HepG2 (cell line): ENCODE results near the gene GSC2.

Experiments
- CTCF ChIP-seq: sonication (generic); formaldehyde crosslinking; IDR thresholded peaks from 2 replicates; pipeline ENCODE4 v1.5.0; 2020; ENCODE audit warnings: mild to moderate bottlenecking, missing genetic modification reagents, moderate library complexity
- FOXJ3 ChIP-seq: sonication (generic); formaldehyde crosslinking; IDR thresholded peaks from 2 replicates; pipeline ENCODE4 v1.4.0; 2020; ENCODE audit warnings: missing genetic modification reagents, mild to moderate bottlenecking, borderline replicate concordance
- MXD1 ChIP-seq: sonication (generic); formaldehyde crosslinking; IDR thresholded peaks from 2 replicates; pipeline ENCODE4 v1.4.0; 2020; ENCODE audit warnings: mild to moderate bottlenecking, missing genetic modification reagents
- PPARG ChIP-seq: conservative IDR thresholded peaks from 2 replicates; pipeline ENCODE4 v1.6.1; 2016; ENCODE audit warnings: missing biosample characterization, missing genetic modification reagents
- RXRA ChIP-seq: sonication (generic); formaldehyde crosslinking; IDR thresholded peaks from 2 replicates; pipeline ENCODE4 v1.5.1; 2020; ENCODE audit warnings: missing genetic modification reagents
- ZNF232 ChIP-seq: sonication (generic); formaldehyde crosslinking; IDR thresholded peaks from 2 replicates; pipeline ENCODE4 v1.4.0; 2020; ENCODE audit warnings: missing genetic modification reagents, borderline replicate concordance

- TF ChIP-seq CTCF (CRISPR knock-in tag) (no peak), PPARG (CRISPR knock-in tag) (no peak), ZNF232 (CRISPR knock-in tag) (no peak), FOXJ3 (CRISPR knock-in tag) (no peak), RXRA (CRISPR knock-in tag) (no peak), MXD1 (no peak)
Observed at GRCh38 chr22:19187716-19188563, 37.8 kb upstream of the GSC2 start.
